A673 (cell line): ENCODE measurements around the gene TMEM91. TPM values are rescaled to one million over a fixed set of nuclear protein-coding genes. Genes with fewer than 3 reads are reported as not detected.

ENCODE experiments used
- BruUV-seq: library from RNA; stranded (reverse); fragments of 400-500 nt; replicated peaks from 2 replicates; lab custom pipeline; 2021; lab: Mats Ljungman, UMichigan
- CTCF ChIA-PET: fragments of 300-600 bp; sonication (Branson Sonifier 250); formaldehyde crosslinking; loops from one replicate; lab custom pipeline; 2022; ENCODE audit warnings: antibody characterized with exemption; lab: Charles Lee
- POLR2A ChIA-PET: fragments of 300-600 bp; sonication (Branson Sonifier 250); formaldehyde crosslinking; loops from one replicate; lab custom pipeline; 2022; ENCODE audit warnings: antibody characterized with exemption; ENCODE audit not compliant: low non-redundant PET; lab: Charles Lee
- DNase-seq: peaks from one replicate; pipeline ENCODE4 v3.0.0-alpha.2; 2015; ENCODE audit warnings: low spot score
- H3K27ac ChIP-seq: fragments of 200-600 bp; sonication (generic); 2 replicates; pipeline ENCODE4 v1.5.1; 2016; ENCODE audit warnings: mixed run types, low read depth, mild to moderate bottlenecking, mixed read lengths, antibody characterized with exemption, low read length; ENCODE audit not compliant: poor library complexity, severe bottlenecking
- H3K27me3 ChIP-seq: fragments of 200-600 bp; sonication (generic); replicated peaks from 2 replicates; pipeline ENCODE4 v1.6.1; 2017; ENCODE audit warnings: mixed run types, low read depth, mild to moderate bottlenecking, mixed read lengths, antibody characterized with exemption, low read length; ENCODE audit not compliant: insufficient read depth, poor library complexity
- H3K36me3 ChIP-seq: fragments of 200-600 bp; sonication (generic); 2 replicates; pipeline ENCODE4 v1.6.1; 2016; ENCODE audit warnings: mixed run types, mild to moderate bottlenecking, mixed read lengths, antibody characterized with exemption, low read length; ENCODE audit not compliant: insufficient read depth, poor library complexity, severe bottlenecking
- H3K4me1 ChIP-seq: fragments of 200-600 bp; sonication (generic); 2 replicates; pipeline ENCODE4 v1.6.1; 2017; ENCODE audit warnings: mixed run types, mild to moderate bottlenecking, mixed read lengths, antibody characterized with exemption, low read length; ENCODE audit not compliant: insufficient read depth, poor library complexity, severe bottlenecking
- H3K4me3 ChIP-seq: fragments of 200-600 bp; sonication (generic); 2 replicates; pipeline ENCODE4 v1.5.1; 2016; ENCODE audit warnings: low read depth, mixed run types, mild to moderate bottlenecking, mixed read lengths, low read length; ENCODE audit not compliant: poor library complexity, severe bottlenecking
- H3K9me3 ChIP-seq: fragments of 200-600 bp; sonication (generic); 2 replicates; pipeline ENCODE4 v1.6.1; 2016; ENCODE audit warnings: mixed run types, low read depth, mild to moderate bottlenecking, mixed read lengths, antibody characterized with exemption, low read length; ENCODE audit not compliant: poor library complexity, severe bottlenecking
- EZH2 ChIP-seq: fragments of 200-600 bp; sonication (generic); IDR thresholded peaks from 2 replicates; pipeline ENCODE4 v1.6.1; 2017; ENCODE audit warnings: borderline replicate concordance, low read depth, mild to moderate bottlenecking, mixed read lengths, antibody characterized with exemption, low read length; ENCODE audit not compliant: poor library complexity, severe bottlenecking
- intact Hi-C: fragments of 100-400 bp; cut with micrococcal nuclease; formaldehyde crosslinking; loops from one replicate; pipeline ENCODE4 v1.10.0; 2022; ENCODE audit not compliant: unreplicated experiment
- total RNA-seq: library from RNA; stranded (reverse); gene quantifications from 2 replicates; pipeline ENCODE4 v1.2.3, GENCODE V29; 2021
- TF ChIP-seq, protein P1 (sequence below): fragments of 300-800, 200-600 bp; sonication (generic); conservative IDR thresholded peaks from 2 replicates; pipeline ENCODE4 v1.5.1; 2017; ENCODE audit warnings: low read depth, mild to moderate bottlenecking, antibody characterized with exemption, low read length, moderate library complexity, mixed read lengths

TMEM91 gene
- total RNA-seq, 1 experiment from 2014 or later, result 4.9 TPM

DNA sequence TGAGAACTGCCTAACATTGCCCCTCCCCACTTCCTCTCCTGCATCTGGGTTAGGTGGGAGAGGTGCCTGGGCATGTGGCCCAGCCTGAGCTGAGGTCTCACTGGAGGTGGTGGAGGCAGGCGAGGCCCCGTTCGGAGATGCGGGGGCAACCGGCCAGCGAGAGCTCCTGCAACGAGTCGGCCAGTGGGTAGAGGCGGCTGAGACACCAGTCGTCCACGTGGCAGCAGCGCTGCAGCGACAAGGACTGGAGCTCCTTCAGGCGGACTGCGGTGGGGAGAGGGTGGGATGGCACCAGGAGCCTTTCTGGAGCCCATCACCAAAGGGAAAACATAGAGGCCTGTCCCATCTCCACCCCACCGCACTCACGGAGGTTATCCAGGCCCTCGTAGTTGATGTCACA, 56.8 kb downstream of the TMEM91 start:
- intact Hi-C loops, result no loop called here
- no peak for DNase-seq
- ChIA-PET POLR2A (no interaction called here), CTCF (no interaction called here)
- Histone ChIP-seq H3K4me1 (peaks cover 9% of the 10 kb centered on the region), H3K27ac (no peak overlapping the region), H3K4me3 (no peak overlapping the region), H3K36me3 (peaks cover 14% of the 10 kb centered on the region), H3K9me3 (no peaks in the 10 kb centered on the region), H3K27me3 (no peaks in the 10 kb centered on the region)
- no TSS peak for BruUV-seq
- TF ChIP-seq, protein P1, sequence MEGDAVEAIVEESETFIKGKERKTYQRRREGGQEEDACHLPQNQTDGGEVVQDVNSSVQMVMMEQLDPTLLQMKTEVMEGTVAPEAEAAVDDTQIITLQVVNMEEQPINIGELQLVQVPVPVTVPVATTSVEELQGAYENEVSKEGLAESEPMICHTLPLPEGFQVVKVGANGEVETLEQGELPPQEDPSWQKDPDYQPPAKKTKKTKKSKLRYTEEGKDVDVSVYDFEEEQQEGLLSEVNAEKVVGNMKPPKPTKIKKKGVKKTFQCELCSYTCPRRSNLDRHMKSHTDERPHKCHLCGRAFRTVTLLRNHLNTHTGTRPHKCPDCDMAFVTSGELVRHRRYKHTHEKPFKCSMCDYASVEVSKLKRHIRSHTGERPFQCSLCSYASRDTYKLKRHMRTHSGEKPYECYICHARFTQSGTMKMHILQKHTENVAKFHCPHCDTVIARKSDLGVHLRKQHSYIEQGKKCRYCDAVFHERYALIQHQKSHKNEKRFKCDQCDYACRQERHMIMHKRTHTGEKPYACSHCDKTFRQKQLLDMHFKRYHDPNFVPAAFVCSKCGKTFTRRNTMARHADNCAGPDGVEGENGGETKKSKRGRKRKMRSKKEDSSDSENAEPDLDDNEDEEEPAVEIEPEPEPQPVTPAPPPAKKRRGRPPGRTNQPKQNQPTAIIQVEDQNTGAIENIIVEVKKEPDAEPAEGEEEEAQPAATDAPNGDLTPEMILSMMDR, result no peak
- TF ChIP-seq EZH2, result no peak

Other genes starting within 250 kb of the TMEM91 start
- gene CYP2S1, start 183.3 kb upstream of the TMEM91 start, total RNA-seq, result 0.19 and 0.24 TPM in 2 replicates
- 0.92 and 1.0 TPM in 2 replicates for gene AXL, start 157.3 kb upstream of the TMEM91 start, total RNA-seq
- gene HNRNPUL1, start 112.2 kb upstream of the TMEM91 start, total RNA-seq, result 342 and 344 TPM in 2 replicates
- gene CCDC97, start 66.4 kb upstream of the TMEM91 start, total RNA-seq, result 40.8 and 41.8 TPM in 2 replicates
- gene TGFB1, start 22.6 kb upstream of the TMEM91 start, total RNA-seq, result 92.4 and 102 TPM in 2 replicates
- gene B9D2, start 12.4 kb upstream of the TMEM91 start, total RNA-seq, result 9.9 and 10.7 TPM in 2 replicates
- 35.0 and 43.1 TPM in 2 replicates for gene EXOSC5, start 20.8 kb downstream of the TMEM91 start, total RNA-seq
- gene BCKDHA, start 21.3 kb downstream of the TMEM91 start, total RNA-seq, result 14.7 and 15.9 TPM in 2 replicates
- gene B3GNT8, start 50.8 kb downstream of the TMEM91 start, total RNA-seq, result 0.41 and 0.81 TPM in 2 replicates
- gene DMAC2, start 63.4 kb downstream of the TMEM91 start, total RNA-seq, result 86.5 and 96.6 TPM in 2 replicates
- gene ERICH4, start 66.6 kb downstream of the TMEM91 start, total RNA-seq, result not detected in 2 replicates
- 4.3 and 6.1 TPM in 2 replicates for gene CEACAM21, start 199.6 kb downstream of the TMEM91 start, total RNA-seq